HCT116 (cell line): ENCODE results near the gene CBL. TPM values are rescaled to one million over a fixed set of nuclear protein-coding genes. Genes with fewer than 3 reads are reported as not detected.
A peak's percentile ranks its signal among the peaks of the same experiment; 100 is the strongest.

Experiments
- ATAC-seq: fragments of 200-7000 bp; cut with Tn5 transposase; 2 replicates; pipeline ENCODE4 v1.9.1; 2020; ENCODE audit warnings: mild to moderate bottlenecking, moderate library complexity
- BruUV-seq: library from RNA; stranded (reverse); fragments of 400-500 nt; replicated peaks from 2 replicates; lab custom pipeline; 2021; lab: Mats Ljungman, UMichigan
- CTCF ChIA-PET: fragments of 300-600 bp; sonication (Branson Sonifier 250); formaldehyde crosslinking; loops from one replicate; lab custom pipeline; 2021; ENCODE audit warnings: antibody characterized with exemption; lab: Charles Lee
- POLR2A ChIA-PET: fragments of 300-600, 350-600 bp; sonication (Branson Sonifier 250); formaldehyde crosslinking; loops from one replicate; lab custom pipeline; 2021; ENCODE audit warnings: antibody characterized with exemption; lab: Charles Lee
- RAD21 ChIA-PET, 2 experiments: fragments of 300-600 bp; sonication (Branson Sonifier 250); formaldehyde crosslinking; loops; one replicate each; lab custom pipeline; 2023; ENCODE audit warnings: low total read pairs in 2 of 2; ENCODE audit not compliant: uncharacterized antibody in 2 of 2, unreplicated experiment in 2 of 2, low non-redundant PET in 1 of 2; lab: Charles Lee
- DNase-seq: peaks from one replicate; pipeline ENCODE4 v3.0.0-alpha.2; 2010; ENCODE audit warnings: low read depth, low spot score
- H2AFZ ChIP-seq: fragments of 200-600 bp; shearing (Covaris generic), sonication (generic); 2 replicates; pipeline ENCODE4 v1.6.1; 2017; ENCODE audit warnings: low read depth, mixed run types, mixed read lengths, antibody characterized with exemption, low read length; ENCODE audit not compliant: poor library complexity, severe bottlenecking
- H3K27ac ChIP-seq: 2 replicates; pipeline ENCODE4 v1.5.1; 2012; ENCODE audit warnings: low read depth, low read length
- H3K27me3 ChIP-seq: fragments of 200-600 bp; sonication (generic); 2 replicates; pipeline ENCODE4 v1.6.1; 2016; ENCODE audit warnings: mixed run types, low read length, mixed read lengths; ENCODE audit not compliant: insufficient read depth
- H3K36me3 ChIP-seq, 2 experiments: fragments of 200-500 bp in 1 of 2; fragments of 200-600 bp in 1 of 2; sonication (Bioruptor generic) in 1 of 2; sonication (generic) in 1 of 2; 2 replicates each; pipeline versions ENCODE4 v1.5.1 to v1.6.1; 2014 to 2016; ENCODE audit warnings: low read length in 2 of 2, inconsistent platforms in 1 of 2, mixed read lengths in 1 of 2, mixed run types in 1 of 2; ENCODE audit not compliant: insufficient read depth in 2 of 2, control insufficient read depth in 1 of 2
- H3K4me1 ChIP-seq, 2 experiments: fragments of 200-600 bp in 1 of 2; sonication (generic) in 1 of 2; 2 replicates each; pipeline versions ENCODE4 v1.5.1 to v1.6.1; 2012 to 2017; ENCODE audit warnings: low read length in 2 of 2, inconsistent platforms in 1 of 2, mild to moderate bottlenecking in 1 of 2, mixed read lengths in 1 of 2, mixed run types in 1 of 2, moderate library complexity in 1 of 2; ENCODE audit not compliant: insufficient read depth in 2 of 2, control insufficient read depth in 1 of 2
- H3K4me2 ChIP-seq: fragments of 200-600 bp; sonication (generic); 2 replicates; pipeline ENCODE4 v1.6.1; 2017; ENCODE audit warnings: mixed run types, low read length, mixed read lengths
- H3K4me3 ChIP-seq, 2 experiments: fragments of 200-600 bp in 1 of 2; sonication (generic) in 1 of 2; replicated peaks in 1 of 2; 2 replicates each; pipeline ENCODE4 v1.5.1; 2011 to 2016; ENCODE audit warnings: low read length in 2 of 2, control low read depth in 1 of 2, low read depth in 1 of 2, mild to moderate bottlenecking in 1 of 2, mixed read lengths in 1 of 2, mixed run types in 1 of 2
- H3K79me2 ChIP-seq: fragments of 200-600 bp; sonication (generic); 2 replicates; pipeline ENCODE4 v1.6.1; 2017; ENCODE audit warnings: mild to moderate bottlenecking, mixed run types, low read length, moderate library complexity, mixed read lengths; ENCODE audit not compliant: insufficient read depth
- H3K9ac ChIP-seq: fragments of 200-600 bp; sonication (generic); 2 replicates; pipeline ENCODE4 v1.6.1; 2016; ENCODE audit warnings: low read length, mixed read lengths
- H3K9me2 ChIP-seq: fragments of 200-600 bp; sonication (generic), shearing (Covaris generic); 2 replicates; pipeline ENCODE4 v1.6.1; 2017; ENCODE audit warnings: mixed run types, mild to moderate bottlenecking, moderate library complexity; ENCODE audit not compliant: insufficient read depth
- H3K9me3 ChIP-seq, 2 experiments: fragments of 200-500 bp in 1 of 2; fragments of 200-600 bp in 1 of 2; sonication (Bioruptor generic) in 1 of 2; sonication (generic) in 1 of 2; 2 replicates each; pipeline ENCODE4 v1.6.1; 2014 to 2017; ENCODE audit warnings: low read length in 2 of 2, mixed read lengths in 2 of 2, inconsistent platforms in 1 of 2, low read depth in 1 of 2, mild to moderate bottlenecking in 1 of 2, mixed run types in 1 of 2, moderate library complexity in 1 of 2; ENCODE audit not compliant: control insufficient read depth in 1 of 2, insufficient read depth in 1 of 2
- H4K20me1 ChIP-seq: fragments of 200-600 bp; sonication (generic), shearing (Covaris generic); 2 replicates; pipeline ENCODE4 v1.6.1; 2017; ENCODE audit warnings: mixed run types, mild to moderate bottlenecking, moderate library complexity; ENCODE audit not compliant: insufficient read depth
- CEBPB ChIP-seq: IDR thresholded peaks from 2 replicates; pipeline ENCODE4 v1.6.1; 2012; ENCODE audit warnings: low read depth
- CTCF ChIP-seq, 3 experiments: fragments of 200-600 bp in 1 of 3; sonication (generic) in 1 of 3; IDR thresholded peaks in 2 of 3; conservative IDR thresholded peaks in 1 of 3; 2 replicates each; pipeline ENCODE4 v1.5.1; 2012 to 2017; ENCODE audit warnings: low read depth in 2 of 3, low read length in 2 of 3, antibody characterized with exemption in 1 of 3, borderline replicate concordance in 1 of 3, control low read depth in 1 of 3, mild to moderate bottlenecking in 1 of 3, mixed read lengths in 1 of 3, mixed run types in 1 of 3, moderate library complexity in 1 of 3; ENCODE audit not compliant: insufficient read depth in 1 of 3
- EZH2 ChIP-seq: fragments of 200-600 bp; sonication (generic); IDR thresholded peaks from 2 replicates; pipeline ENCODE4 v1.6.1; 2017; ENCODE audit warnings: antibody characterized with exemption, mixed run types
- EZH2phosphoT487 ChIP-seq: fragments of 200-600 bp; IDR thresholded peaks from 2 replicates; pipeline ENCODE4 v1.6.1; 2018; ENCODE audit warnings: antibody characterized with exemption, borderline replicate concordance
- RAD21 ChIP-seq: IDR thresholded peaks from 2 replicates; pipeline ENCODE4 v1.6.1; 2012; ENCODE audit warnings: low read depth, mild to moderate bottlenecking
- SIN3A ChIP-seq: IDR thresholded peaks from 2 replicates; pipeline ENCODE4 v1.6.1; 2012; ENCODE audit warnings: low read depth
- YY1 ChIP-seq: IDR thresholded peaks from 2 replicates; pipeline ENCODE4 v1.6.1; 2011; ENCODE audit warnings: low read length, low read depth, moderate library complexity, mild to moderate bottlenecking; ENCODE audit not compliant: insufficient replicate concordance; ENCODE audit errors: extremely low read depth
- intact Hi-C: fragments of 100-400 bp; cut with micrococcal nuclease; formaldehyde crosslinking; loops from 2 replicates; pipeline ENCODE4 v1.10.0; 2022
- total RNA-seq: library from RNA; stranded (reverse); gene quantifications from one replicate; pipeline ENCODE4 v1.2.1, GENCODE V29; 2021; ENCODE audit not compliant: unreplicated experiment

CBL gene
- total RNA-seq, 1 experiment from 2014 or later, result 31.1 TPM

- ChIA-PET RAD21 (no interaction called here), CTCF (interaction anchor here (1.0 kb wide), 1 partner anchor 154 kb away, joined by 4 read pairs; no protein-coding TSS in a partner anchor), POLR2A (no interaction called here)
- Histone ChIP-seq H3K4me3 (no peak overlapping the region), H3K9ac (no peak overlapping the region), H3K4me1 (peaks cover 6 to 34% of the 10 kb centered on the region in 2 experiments), H3K9me3 (no peaks in the 10 kb centered on the region), H3K27me3 (no peaks in the 10 kb centered on the region), H3K27ac (no peak overlapping the region), H2AFZ (peak overlapping the region; percentile 82), H3K9me2 (no peaks in the 10 kb centered on the region), H3K4me2 (no peak overlapping the region), H4K20me1 (no peaks in the 10 kb centered on the region), H3K36me3 (no peaks in the 10 kb centered on the region), H3K79me2 (no peaks in the 10 kb centered on the region; the same call in 1 of the 2 replicates)
- intact Hi-C loops, result loop anchor here (5.0 kb wide), 1 partner anchor 219 kb away; the partner anchor contains the start of gene DPAGT1
- TF ChIP-seq RAD21, result no peak
- no peak for TF ChIP-seq CTCF (IDR thresholded peaks at IDR 0.05 in 2 of 3, conservative IDR thresholded peaks at IDR 0.05 in 1 of 3; ENCODE audit: borderline replicate concordance in 1 of 3, insufficient read depth in 1 of 3, low read depth in 2 of 3, low read length in 2 of 3)
- TF ChIP-seq CEBPB, result no peak
- no peak for TF ChIP-seq EZH2
- no peak for TF ChIP-seq YY1
- no peak for TF ChIP-seq EZH2phosphoT487
- no peak for TF ChIP-seq SIN3A
- ATAC-seq (no peak), DNase-seq (no peak)
- no TSS peak for BruUV-seq
Observed at GRCh38 chr11:119320776-119321524, 114.8 kb downstream of the CBL start.
